ENCODE results near the gene RIGI. TPM values are rescaled to one million over a fixed set of nuclear protein-coding genes. Genes with fewer than 3 reads are reported as not detected.

The RIGI gene
- total and polyA plus RNA-seq, 2 of the 13 experiments (the other 11 are each of a cell fraction or from before 2014, with no cell fraction given) = 3.0 to 8.2 TPM

GRCh38 chr9:32486839-32487562, 39.0 kb downstream of the RIGI start (continued):
- TF ChIP-seq NR2F1 (CRISPR knock-in tag; IDR thresholded peaks at IDR 0.05) = peak in 1 of 2 experiments; percentile 55; a peak in 1 of 4 replicates
- no peak for TF ChIP-seq ZBTB33 (CRISPR knock-in tag; IDR thresholded peaks at IDR 0.05)
- TF ChIP-seq ZMAT5 (CRISPR knock-in tag; IDR thresholded peaks at IDR 0.05; ENCODE audit: borderline replicate concordance, low read depth) = no peak
- no peak for TF ChIP-seq ZBTB7B (CRISPR knock-in tag; IDR thresholded peaks at IDR 0.05)
- TF ChIP-seq CREBL2 (CRISPR knock-in tag; IDR thresholded peaks at IDR 0.05; ENCODE audit: borderline replicate concordance) = no peak
- TF ChIP-seq PBX3 (CRISPR knock-in tag; IDR thresholded peaks at IDR 0.05; ENCODE audit: borderline replicate concordance) = no peak
- no peak for TF ChIP-seq ZNF747 (CRISPR knock-in tag; IDR thresholded peaks at IDR 0.05; ENCODE audit: borderline replicate concordance)
- TF ChIP-seq SNAPC4 (CRISPR knock-in tag; IDR thresholded peaks at IDR 0.05) = no peak
- no peak for TF ChIP-seq ZNF775 (CRISPR knock-in tag; IDR thresholded peaks at IDR 0.05; ENCODE audit: borderline replicate concordance)
- TF ChIP-seq PRMT3 (CRISPR knock-in tag; IDR thresholded peaks at IDR 0.05; ENCODE audit: borderline replicate concordance, low read depth) = no peak
- no peak for TF ChIP-seq ELF4 (CRISPR knock-in tag; IDR thresholded peaks at IDR 0.05; ENCODE audit: borderline replicate concordance)
- no peak for TF ChIP-seq ZNF556 (CRISPR knock-in tag; IDR thresholded peaks at IDR 0.05; ENCODE audit: borderline replicate concordance)
- TF ChIP-seq POGZ (CRISPR knock-in tag; IDR thresholded peaks at IDR 0.05) = peak; percentile 37; the same call in 1 of the 2 replicates
- no peak for TF ChIP-seq BRF2 (CRISPR knock-in tag; IDR thresholded peaks at IDR 0.05)
- peak; percentile 56; the same call in 1 of the 2 replicates for TF ChIP-seq HNF4G (IDR thresholded peaks at IDR 0.05; ENCODE audit: borderline replicate concordance, low read depth, low read length)
- TF ChIP-seq HNF4G (CRISPR knock-in tag; IDR thresholded peaks at IDR 0.05; ENCODE audit: borderline replicate concordance, low read depth) = no peak

Data from HepG2 (cell line).